Hematopoietic multipotent progenitor cell treated with erythropoietin and hydrocortisone succinate and interleukin-3 and kit ligand, for 8 days (in vitro differentiated cells): ENCODE data around the gene MTMR12.
"Not testable (repeated sequence)": the region's sequence is repeated elsewhere in the genome, so short reads cannot be mapped to it uniquely, and the experiment has no call there.

Experiments used
- DNase-seq: peaks from one replicate; pipeline ENCODE4 v3.0.0-alpha.2; 2015

The MTMR12 gene

DNA sequence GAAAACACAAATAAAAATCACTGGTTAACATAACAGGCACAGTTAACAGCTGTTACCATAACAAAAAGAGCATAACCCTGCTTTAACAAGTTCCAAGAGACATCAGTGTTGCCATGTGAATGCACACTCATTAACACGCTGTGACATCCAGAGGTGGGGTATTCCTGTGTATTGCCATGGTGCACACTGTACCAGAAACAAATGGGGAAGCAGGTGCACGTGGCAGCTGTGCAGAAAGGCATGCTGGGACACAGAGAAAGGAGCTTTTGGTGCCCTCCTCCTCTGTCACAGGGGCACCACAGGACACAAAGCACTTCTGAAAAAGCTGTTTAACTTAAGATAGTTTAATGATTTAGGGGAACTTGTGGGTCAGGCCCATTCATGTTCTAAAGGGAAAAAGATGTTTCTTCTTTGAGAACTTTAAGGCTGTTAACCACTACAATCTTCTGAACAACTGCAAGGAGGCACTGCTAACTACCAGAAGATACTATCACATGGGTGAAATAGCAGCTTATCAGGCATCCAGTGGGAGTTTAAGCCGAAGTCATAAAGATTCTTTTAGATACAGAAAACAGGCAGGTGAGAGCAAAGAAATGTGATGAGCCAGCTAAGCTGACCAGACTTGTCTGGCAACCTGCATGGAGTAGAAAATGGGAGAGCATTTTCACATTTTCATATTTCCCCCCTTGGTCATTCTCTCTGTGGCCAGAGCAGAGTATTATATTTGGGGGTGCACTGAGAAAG is 82.2 kb downstream of the MTMR12 start:
- DNase-seq = peak; percentile 19

DNA sequence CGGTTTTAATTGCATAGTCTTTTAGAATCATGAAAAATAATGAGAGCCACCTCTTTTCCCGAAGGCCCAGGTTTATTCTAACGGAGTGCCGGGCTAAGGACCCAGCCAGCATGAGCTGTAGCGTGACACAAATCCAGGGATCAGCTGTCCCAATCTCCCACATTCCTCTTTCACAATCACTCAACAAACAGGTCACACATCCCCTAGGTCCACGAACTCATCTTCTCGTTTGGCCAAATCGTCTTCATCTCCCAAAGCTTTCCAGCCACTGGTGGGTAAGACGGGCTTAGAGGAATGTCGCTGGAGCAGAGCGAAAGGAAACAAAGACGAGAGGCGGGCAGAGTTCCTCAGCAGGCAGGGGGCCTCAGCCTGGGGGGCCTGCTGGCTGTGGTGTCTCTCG is 83.2 kb downstream of the MTMR12 start:
- no peak for DNase-seq

DNA sequence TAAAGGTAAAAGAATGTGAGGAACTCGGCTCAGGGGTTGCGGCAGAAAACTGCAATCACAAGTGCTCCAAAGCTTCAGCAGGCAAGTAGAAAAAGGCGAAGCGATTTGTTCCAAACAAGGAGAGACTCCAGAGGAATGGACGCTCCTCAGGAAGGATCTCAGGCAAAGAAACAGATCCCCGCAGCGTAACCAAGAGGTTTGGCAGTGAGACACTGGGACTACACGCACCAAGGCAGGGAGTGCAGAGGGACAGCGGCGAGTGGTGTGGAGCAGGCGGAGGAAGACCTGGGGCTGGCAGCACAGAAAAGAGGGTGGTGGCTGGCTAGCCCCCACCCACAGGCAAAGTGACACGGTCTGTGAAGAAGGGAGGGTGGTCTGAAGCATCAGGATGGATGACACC is 83.9 kb downstream of the MTMR12 start:
- no peak for DNase-seq

DNA sequence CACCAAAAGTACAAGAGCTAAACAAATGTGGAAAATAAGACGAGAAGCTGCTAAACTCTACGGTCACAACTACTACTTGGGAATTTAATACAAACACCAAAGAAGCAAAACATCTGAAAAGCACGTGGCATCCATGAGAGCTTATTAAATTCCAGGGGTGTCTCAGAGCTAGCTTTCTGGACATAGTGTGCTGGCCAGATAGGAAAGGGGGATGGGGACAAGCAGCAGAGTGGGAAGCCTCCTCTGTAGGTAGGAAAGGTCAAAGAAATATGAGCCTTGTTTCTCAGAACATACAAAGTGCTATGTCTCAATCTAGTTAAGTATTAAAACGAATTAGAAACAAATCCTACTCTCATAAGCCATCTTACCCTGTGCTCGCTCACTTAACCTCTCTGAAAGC is 87.3 kb downstream of the MTMR12 start:
- no peak for DNase-seq

DNA sequence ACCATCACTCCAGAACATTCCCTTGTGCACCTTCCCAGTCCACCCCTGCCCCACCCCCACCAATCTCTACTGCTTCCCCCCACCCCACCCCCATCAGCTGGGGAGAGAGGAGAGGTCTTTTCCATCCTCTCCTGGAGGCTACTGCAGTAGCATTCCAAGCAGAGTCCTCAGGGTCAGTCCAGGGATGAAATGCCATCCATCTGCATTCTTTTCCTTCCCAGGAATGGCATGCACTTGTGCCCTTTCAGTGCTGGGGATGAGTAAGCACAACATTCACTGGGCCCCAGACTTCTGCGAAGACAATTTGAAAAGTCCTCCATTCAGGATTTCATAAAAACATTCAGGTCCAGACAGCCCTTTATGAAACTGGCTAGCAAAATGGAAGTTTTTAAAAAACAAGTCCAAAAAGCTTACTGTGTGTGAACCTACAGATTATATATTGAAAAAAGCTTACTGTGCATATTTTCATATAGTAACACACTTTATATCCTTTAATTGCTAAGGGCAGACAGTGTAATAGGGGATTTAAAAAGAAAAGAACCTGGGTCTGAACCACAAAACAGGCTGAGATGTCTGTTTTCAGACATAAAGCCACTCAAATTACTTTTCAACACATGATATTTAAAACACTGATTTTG is 88.6 kb downstream of the MTMR12 start:
- no peak for DNase-seq

DNA sequence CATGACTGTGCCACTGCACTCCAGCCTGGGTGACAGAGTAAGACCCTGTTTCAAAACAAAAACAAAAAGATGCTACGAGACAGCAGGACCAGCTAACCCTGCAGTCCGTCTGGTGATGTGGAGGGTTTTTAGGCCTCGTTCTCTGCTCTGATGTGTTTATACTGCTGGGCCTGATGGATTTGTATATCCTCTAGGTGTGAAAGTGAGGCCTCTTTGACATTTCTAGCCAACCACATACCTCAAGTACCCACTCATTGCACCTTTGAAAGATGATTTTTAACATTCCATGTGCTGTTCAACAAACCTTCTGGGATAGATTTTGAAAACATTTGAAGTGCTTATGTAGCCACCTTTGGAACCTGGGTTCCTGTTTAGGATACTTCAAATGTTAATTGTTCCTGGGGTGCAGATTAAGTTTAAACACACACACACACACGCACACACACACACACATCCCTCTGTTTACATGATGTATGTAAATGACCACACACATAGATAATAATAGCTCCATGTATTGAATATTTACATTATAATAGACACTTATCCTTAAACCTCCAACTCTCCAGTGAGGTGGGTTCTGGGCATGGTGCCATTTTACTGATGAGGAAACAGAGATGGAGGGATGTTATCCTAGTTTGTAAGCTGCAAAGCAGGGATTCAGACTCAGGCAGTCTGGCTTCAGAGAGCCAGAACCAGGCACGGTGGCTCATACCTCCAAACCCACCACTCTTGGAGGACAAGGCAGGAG is 89.8 kb downstream of the MTMR12 start:
- no peak for DNase-seq

DNA sequence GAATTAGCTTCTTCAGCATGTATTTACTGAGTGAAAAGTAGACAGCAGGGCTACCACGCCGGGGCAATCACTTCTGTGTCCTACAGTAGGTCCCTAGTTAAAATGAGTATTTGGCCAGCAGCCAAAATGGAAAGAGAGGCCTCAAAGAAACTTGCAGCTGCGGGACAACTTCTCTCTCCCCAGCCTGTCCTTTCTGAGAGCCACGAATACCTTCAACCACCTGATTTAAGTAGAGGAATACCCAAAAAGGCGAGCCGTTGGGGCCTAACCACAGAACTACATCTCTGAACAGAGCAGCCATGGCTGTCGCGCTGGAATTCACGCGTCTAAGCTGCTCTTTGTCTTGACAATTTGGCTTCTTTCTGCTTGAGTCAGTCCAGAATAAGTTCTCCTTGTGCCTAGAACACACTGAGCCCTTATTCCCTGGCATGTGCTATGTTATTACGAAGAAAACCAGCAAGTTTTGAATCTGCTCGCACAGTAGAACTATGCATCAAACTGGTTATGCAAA is 94.8 kb downstream of the MTMR12 start:
- DNase-seq = peak; percentile 32

DNA sequence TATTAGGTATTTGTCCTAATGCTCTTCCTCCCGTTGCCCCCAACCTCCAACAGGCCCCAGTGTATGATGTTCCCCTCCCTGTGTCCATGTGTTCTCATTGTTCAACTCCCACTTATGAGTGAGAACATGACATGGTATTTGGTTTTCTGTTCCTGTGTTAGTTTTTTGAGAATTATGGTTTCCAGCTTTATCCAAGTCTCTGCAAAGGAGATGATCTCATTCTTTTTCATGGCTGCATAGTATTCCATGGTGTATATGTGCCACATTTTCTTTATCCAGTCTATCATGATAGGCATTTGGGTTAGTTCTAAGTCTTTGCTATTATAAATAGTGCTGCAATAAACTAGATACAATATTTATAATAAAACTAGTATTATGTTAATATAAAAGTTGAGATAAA is 98.4 kb downstream of the MTMR12 start:
- not testable (repeated sequence) for DNase-seq

DNA sequence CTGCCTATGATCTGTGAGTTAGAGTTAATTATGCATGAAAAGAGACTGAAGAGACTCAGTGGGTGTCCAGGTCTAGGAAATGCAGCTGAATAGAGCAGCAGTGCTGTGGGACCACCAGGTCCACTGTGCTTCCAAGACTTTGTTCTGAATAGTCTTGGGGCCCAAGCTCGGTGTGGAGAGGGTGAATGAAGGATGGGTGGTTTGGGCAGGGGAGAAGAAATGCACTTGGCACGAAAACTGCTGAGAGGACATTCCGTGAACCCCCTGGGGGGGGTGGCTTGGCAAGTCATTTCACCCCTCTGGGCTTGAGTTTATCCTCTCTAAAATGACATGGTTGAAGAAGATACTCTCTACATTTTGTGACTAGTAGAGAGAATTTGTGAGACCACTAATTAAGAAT is 102.6 kb downstream of the MTMR12 start:
- no peak for DNase-seq

DNA sequence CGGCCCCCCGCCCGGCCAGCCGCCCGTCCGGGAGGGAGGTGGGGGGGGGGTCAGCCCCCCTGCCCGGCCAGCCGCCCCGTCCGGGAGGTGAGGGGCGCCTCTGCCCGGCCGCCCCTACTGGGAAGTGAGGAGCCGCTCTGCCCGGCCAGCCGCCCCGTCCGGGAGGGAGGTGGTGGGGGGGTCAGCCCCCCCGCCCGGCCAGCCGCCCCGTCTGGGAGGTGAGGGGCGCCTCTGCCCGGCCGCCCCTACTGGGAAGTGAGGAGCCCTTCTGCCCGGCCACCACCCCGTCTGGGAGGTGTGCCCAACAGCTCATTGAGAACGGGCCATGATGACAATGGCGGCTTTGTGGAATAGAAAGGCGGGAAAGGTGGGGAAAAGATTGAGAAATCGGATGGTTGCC is 103.9 kb downstream of the MTMR12 start:
- not testable (repeated sequence) for DNase-seq

DNA sequence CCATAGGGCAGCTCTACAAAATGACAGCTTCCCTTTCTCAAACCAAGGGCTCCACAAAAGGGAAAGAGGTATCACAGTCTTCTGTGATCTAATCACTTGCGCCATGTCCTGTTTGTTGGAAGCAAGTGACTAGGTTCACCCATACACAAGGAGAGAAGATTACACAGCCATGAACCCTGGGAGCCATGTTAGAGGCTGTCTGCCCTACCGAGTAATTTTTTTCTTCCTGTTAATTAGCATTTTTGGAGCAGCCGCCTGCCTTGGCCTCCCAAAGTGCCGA is 105.4 kb downstream of the MTMR12 start:
- no peak for DNase-seq

DNA sequence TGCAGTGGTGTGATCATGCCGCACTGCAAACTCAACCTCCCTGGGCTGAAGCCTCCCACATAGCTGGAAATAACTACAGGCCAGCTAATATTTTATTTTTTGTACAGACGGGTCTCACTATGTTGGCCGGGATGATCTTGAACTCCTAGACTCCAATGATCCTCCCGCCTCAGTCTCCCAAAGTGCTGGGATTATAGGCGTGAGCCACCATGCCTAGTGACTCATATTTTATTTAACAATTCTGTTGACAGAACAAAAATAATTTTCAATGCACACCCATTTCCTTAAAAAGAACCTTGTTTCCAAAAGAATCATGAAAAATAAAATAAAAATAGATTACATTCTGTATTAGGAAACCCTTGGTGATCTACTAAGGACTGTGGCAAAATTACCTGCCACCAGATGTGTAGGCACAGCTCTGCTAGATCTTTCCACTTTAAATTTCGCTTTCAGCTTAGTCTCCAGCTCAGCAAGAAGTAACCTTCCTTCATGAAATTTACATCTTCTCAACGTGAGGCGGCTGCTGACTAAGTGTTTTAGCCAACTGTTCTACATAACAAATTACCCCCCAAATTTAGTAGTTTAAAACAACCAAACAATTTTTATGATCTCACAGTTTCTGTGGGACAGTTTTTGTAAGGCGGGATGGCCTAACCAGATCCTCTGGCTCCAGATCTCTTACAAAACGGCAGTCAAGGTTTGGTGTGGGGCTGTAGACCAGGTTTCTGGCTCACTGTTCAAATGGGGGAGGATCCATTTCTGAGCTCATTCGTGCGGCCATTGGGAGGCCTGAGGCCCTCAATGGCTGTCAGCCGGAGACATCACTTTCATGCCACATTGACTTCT is 106.0 kb downstream of the MTMR12 start:
- no peak for DNase-seq

DNA sequence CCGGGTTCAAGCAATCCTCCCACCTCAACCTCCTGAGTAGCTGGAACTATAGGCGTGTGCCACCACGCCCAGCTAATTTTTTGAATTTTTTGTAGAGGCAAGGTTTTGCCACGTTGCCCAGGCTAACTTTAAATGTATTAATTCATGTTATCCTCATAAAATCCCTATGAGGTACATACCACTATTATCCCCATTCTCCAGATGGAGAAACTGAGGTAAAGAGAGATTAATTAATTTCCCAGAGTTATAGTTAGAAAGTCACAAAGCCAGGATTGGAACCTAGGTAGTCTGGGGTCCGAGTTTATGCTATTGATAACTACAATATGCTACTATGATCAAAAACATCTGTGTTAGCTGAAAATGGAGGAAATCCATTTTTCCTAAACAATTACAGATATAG is 106.7 kb downstream of the MTMR12 start:
- no peak for DNase-seq

DNA sequence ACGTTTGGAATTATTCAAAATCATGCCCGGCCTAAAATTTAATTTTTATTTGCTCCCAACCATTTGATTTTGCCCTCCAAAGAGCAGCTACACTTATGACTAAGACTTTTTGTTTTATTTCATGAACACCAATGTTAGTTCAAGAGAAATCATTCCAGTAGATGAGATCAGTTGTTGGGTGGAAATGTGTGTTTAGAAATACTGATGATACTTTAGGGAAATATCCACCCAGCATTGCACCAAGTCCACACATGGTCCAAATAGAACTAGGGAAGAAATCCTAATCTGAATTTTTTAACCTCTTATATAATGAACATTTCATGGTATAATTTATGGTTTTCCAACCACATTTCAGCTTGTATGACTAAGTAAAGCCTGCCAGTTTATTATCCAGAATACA is 110.3 kb downstream of the MTMR12 start:
- DNase-seq = no peak

DNA sequence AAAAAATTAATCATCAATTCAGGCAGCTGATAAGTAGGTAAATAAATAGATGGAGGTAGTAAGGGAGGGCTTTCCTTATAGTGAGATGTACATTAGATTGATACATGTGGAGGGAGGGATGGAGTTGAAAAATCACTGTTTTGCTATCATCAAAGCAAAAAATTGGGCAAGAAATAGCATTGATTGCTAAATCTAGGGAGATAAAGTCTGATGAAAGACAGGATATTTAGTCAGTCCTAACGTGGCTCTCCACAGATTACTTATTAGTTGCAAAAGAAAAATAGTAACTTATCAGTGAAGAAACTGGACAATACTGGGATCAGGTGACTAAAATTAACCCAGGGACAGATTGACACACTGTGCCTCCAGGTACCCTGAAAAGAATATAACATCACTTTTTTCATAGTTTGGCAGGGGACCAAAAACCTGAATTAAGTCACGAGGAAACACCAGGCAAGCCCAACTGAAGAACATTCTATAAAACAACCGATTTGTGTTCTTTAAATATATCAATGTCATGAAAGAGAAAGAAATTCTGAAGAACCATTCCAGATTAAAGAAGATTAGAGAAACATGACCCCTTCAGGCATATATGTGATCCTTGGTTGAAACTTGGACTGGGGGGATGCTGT is 111.5 kb downstream of the MTMR12 start:
- no peak for DNase-seq

DNA sequence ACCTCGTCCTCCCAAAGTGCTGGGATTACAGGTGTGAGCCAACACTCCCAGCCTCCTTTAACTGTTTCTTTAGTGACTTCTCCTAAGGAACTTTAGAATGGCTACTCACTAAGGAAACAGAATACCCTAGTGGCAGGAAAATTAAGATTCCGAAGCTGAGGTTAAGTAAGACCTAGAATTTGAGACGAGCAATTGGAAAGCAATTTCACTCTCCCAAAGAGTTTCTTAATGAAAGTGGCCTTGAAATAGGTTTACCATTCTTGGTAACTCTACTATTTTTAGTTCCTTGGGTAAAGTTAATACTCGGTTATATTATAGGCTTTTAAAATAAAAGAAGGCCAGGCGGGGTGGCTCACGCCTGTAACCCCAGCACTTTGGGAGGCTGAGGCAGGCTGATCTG is 115.7 kb downstream of the MTMR12 start:
- DNase-seq = no peak

DNA sequence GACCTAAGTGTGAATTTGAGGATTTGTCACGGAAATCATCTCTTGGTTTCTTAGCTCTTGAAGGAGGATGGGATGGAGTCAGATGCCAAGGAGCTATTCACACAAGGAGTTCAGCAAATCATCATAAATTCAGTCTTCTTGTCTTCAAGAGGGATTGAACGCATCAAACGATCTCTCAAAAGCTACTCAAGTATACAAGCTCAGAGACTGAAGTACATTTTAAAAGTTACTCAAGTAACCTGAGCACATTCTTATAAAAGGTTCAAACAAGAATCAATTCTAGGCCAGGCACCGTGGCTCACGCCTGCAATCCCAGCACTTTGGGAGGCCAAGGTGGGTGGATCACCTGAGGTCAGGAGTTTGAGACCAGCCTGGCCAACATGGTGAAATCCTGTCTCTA is 117.5 kb downstream of the MTMR12 start:
- no peak for DNase-seq

DNA sequence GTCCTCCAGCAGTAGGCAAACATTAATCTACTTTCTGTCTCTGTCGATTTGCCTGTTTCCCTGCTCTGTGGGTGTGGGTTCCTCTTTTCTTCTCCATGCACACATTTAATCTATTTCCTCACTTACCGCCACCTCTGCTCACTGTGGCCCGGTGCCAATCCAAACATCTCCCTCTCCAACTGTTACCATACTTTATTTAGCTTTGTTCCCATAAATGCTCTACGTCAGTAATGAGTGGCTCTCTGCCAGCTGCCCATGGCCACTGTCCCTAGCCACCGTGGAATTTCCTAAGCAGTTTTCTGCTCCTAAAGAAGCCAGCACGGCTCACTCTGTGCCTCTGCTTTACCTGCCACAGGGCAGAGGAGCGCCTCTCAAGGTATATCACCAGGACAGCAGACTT is 119.1 kb downstream of the MTMR12 start:
- peak; percentile 73 for DNase-seq

DNA sequence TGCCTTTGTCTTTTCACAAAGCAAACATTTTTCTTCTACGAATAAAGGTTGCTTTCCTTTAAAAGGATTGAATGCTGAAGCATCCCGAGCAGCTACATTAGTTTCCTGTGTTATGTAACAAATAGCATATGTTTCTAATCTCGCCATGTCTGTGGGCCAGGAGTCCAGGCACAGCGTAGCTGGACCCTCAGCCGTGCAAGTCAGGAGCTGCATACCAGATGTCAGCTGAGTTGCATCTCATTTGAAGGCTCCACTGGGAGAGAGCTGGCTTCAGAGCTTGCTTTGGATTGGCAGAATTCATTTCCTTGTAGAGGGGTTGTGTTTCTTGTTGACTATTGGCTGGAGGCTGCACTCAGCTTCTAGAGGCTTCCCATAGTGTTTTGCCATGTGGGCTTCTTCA is 122.6 kb downstream of the MTMR12 start:
- DNase-seq = no peak

DNA sequence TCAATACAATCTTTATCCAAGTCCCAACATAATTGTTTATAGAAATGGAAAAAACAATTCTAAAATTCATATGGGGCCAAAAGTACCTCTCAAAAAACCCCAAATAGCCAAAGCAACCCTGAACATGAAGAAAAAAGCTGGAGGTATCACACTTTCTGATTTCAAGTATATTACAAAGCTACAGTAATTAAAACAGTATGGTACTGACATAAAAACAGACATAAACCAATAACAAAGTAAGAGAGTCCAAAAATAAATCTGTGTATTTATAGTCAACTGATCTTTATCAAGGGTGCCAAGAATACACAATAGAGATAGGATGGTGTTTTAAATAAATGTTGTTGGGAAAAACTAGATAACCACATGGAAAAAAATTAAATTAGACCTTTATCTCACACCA is 125.1 kb downstream of the MTMR12 start:
- DNase-seq = no peak

DNA sequence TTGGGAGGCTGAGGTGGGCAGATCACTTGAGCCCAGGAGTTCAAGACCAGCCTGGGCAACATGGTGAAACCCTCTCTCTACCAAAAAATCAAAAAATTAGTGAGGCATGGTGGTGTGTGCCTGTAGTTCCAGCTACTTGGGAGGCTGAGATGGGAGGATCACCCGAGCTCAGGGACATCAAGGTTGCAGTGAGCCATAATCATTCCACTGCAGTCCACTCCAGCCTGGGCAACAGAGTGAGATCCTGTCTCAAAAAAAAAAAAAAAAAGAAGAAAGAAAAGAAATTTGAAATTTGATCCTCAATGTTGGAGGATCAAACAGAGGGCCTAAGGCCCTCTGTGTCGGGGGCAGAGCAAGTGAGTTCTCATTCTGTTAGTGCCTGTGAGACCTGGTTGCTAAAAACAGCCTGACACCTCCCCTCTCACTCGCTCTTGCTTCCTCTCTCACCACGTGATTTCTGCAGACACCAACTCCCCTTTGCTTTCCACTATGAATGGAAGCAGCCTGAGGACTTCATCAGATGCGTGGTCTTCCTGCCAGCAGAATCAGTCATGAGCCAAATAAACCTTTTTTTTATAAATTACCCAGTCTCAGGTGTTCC is 130.2 kb downstream of the MTMR12 start:
- no peak for DNase-seq
